Fibroblast of lung (primary cell): ENCODE results near the gene INPP5A. TPM values are rescaled to one million over a fixed set of nuclear protein-coding genes. Genes with fewer than 3 reads are reported as not detected.
A peak's percentile ranks its signal among the peaks of the same experiment; 100 is the strongest.

Source experiments
- DNase-seq, 2 donors: peaks; one replicate each; pipeline versions ENCODE4 v3.0.0 to v3.0.0-alpha.2; 2010; ENCODE audit warnings: low read depth in 2 of 2
- H2AFZ ChIP-seq: 2 replicates; pipeline ENCODE4 v1.5.1; 2012; ENCODE audit warnings: low read length, control low read depth, inconsistent platforms
- H3K27ac ChIP-seq: 2 replicates; pipeline ENCODE4 v1.5.1; 2011; ENCODE audit warnings: low read length, control low read depth; ENCODE audit not compliant: insufficient read depth
- H3K27me3 ChIP-seq: 2 replicates; pipeline ENCODE4 v1.5.1; 2011; ENCODE audit warnings: mild to moderate bottlenecking, low read length; ENCODE audit not compliant: control insufficient read depth, insufficient read depth
- H3K36me3 ChIP-seq: 2 replicates; pipeline ENCODE4 v1.5.1; 2011; ENCODE audit warnings: low read length; ENCODE audit not compliant: control insufficient read depth, insufficient read depth
- H3K4me1 ChIP-seq: 2 replicates; pipeline ENCODE4 v1.5.1; 2011; ENCODE audit warnings: low read length; ENCODE audit not compliant: control insufficient read depth, insufficient read depth; ENCODE audit errors: extremely low read depth
- H3K4me2 ChIP-seq: 2 replicates; pipeline ENCODE4 v1.5.1; 2011; ENCODE audit warnings: low read length, control low read depth; ENCODE audit not compliant: insufficient read depth; ENCODE audit errors: extremely low read depth
- H3K4me3 ChIP-seq, 4 experiments: fragments of 200-600 bp in 1 of 4; sonication (generic) in 1 of 4; replicated peaks in 1 of 4; 2 replicates each; pipeline ENCODE4 v1.5.1; 2011 to 2016; ENCODE audit warnings: low read length in 4 of 4, low read depth in 3 of 4, mild to moderate bottlenecking in 3 of 4, control low read depth in 2 of 4, inconsistent platforms in 1 of 4, mixed read lengths in 1 of 4; ENCODE audit not compliant: insufficient read depth in 1 of 4; ENCODE audit errors: control extremely low read depth in 1 of 4
- H3K79me2 ChIP-seq: 2 replicates; pipeline ENCODE4 v1.5.1; 2012; ENCODE audit warnings: mild to moderate bottlenecking, low read length, inconsistent platforms; ENCODE audit not compliant: control insufficient read depth, insufficient read depth
- H3K9ac ChIP-seq: 2 replicates; pipeline ENCODE4 v1.5.1; 2011; ENCODE audit warnings: mild to moderate bottlenecking, low read length, control low read depth; ENCODE audit not compliant: insufficient read depth
- H3K9me3 ChIP-seq: 2 replicates; pipeline ENCODE4 v1.5.1; 2012; ENCODE audit warnings: low read depth, low read length; ENCODE audit not compliant: control insufficient read depth, insufficient read depth
- H4K20me1 ChIP-seq: 2 replicates; pipeline ENCODE4 v1.5.1; 2011; ENCODE audit warnings: low read length; ENCODE audit not compliant: control insufficient read depth, insufficient read depth; ENCODE audit errors: extremely low read depth
- CTCF ChIP-seq, 2 donors: IDR thresholded peaks in 1 of 2; conservative IDR thresholded peaks in 1 of 2; 1 replicate in 1 of 2; 2 replicates in 1 of 2; pipeline ENCODE4 v1.5.1; 2011 to 2012; ENCODE audit warnings: low read length in 2 of 2, control low read depth in 1 of 2, inconsistent platforms in 1 of 2, low read depth in 1 of 2, mild to moderate bottlenecking in 1 of 2
- EZH2 ChIP-seq: IDR thresholded peaks from 2 replicates; pipeline ENCODE4 v1.5.1; 2012; ENCODE audit warnings: low read length, control low read depth, mild to moderate bottlenecking; ENCODE audit errors: missing control alignments
- polyA plus RNA-seq, 2 donors: library from polyadenylated mRNA; depleted of rRNA in 1 of 2; stranded (reverse) in 1 of 2; unstranded in 1 of 2; fragments of >200 nt; gene quantifications; 2 replicates each; pipeline ENCODE4 v1.2.1, GENCODE V29; 2011 to 2012; ENCODE audit warnings: missing spikeins in 1 of 2
- total RNA-seq: library from RNA; depleted of rRNA; stranded (reverse); fragments of >200 nt; gene quantifications from 2 replicates; pipeline ENCODE4 v1.2.1, GENCODE V29; 2014

Gene INPP5A
- total and polyA plus RNA-seq, 2 donors (not counting 1 experiment from before 2014, with no cell fraction given), result 24.6 to 39.9 TPM

GRCh38 chr10:132636358-132636757, 98.8 kb downstream of the INPP5A start:
- Histone ChIP-seq H3K36me3 (no peaks in the 10 kb centered on the region), H4K20me1 (no peaks in the 10 kb centered on the region)

GRCh38 chr10:132637477-132638129, 100.0 kb downstream of the INPP5A start:
- Histone ChIP-seq H3K36me3 (no peaks in the 10 kb centered on the region), H3K4me2 (peak overlapping the region; percentile 1), H3K9ac (no peak overlapping the region), H4K20me1 (no peaks in the 10 kb centered on the region), H3K4me3 (no peak overlapping the region), H3K4me1 (peaks cover 5% of the 10 kb centered on the region), H2AFZ (no peak overlapping the region), H3K9me3 (no peaks in the 10 kb centered on the region), H3K27me3 (no peaks in the 10 kb centered on the region), H3K27ac (no peak overlapping the region), H3K79me2 (peaks cover 2% of the 10 kb centered on the region)
- TF ChIP-seq EZH2, result no peak
- peak; percentile 76 to 85 for TF ChIP-seq CTCF (conservative IDR thresholded peaks at IDR 0.05 in 1 of 2, IDR thresholded peaks at IDR 0.05 in 1 of 2; ENCODE audit: low read depth in 1 of 2, low read length in 2 of 2)
- DNase-seq, result peak; percentile 56 to 78

More at GRCh38 chr10:132636358-132636757, 98.8 kb downstream of the INPP5A start:
- Histone ChIP-seq H3K9me3 (no peaks in the 10 kb centered on the region), H3K27ac (no peak overlapping the region), H2AFZ (no peak overlapping the region), H3K4me3 (no peak overlapping the region), H3K4me2 (no peak overlapping the region), H3K4me1 (peaks cover 15% of the 10 kb centered on the region), H3K79me2 (peaks cover 2% of the 10 kb centered on the region), H3K9ac (no peak overlapping the region), H3K27me3 (no peaks in the 10 kb centered on the region)
- TF ChIP-seq CTCF (conservative IDR thresholded peaks at IDR 0.05 in 1 of 2, IDR thresholded peaks at IDR 0.05 in 1 of 2; ENCODE audit: low read depth in 1 of 2, low read length in 2 of 2), result no peak
- TF ChIP-seq EZH2, result no peak
- no peak for DNase-seq

GRCh38 chr10:132638130-132638515, 100.5 kb downstream of the INPP5A start:
- Histone ChIP-seq H3K9ac (no peak overlapping the region), H3K4me3 (no peak overlapping the region), H2AFZ (no peak overlapping the region), H4K20me1 (no peaks in the 10 kb centered on the region), H3K27ac (no peak overlapping the region), H3K79me2 (peaks cover 2% of the 10 kb centered on the region), H3K27me3 (no peaks in the 10 kb centered on the region), H3K4me1 (no peaks in the 10 kb centered on the region), H3K36me3 (no peaks in the 10 kb centered on the region), H3K4me2 (no peak overlapping the region), H3K9me3 (no peaks in the 10 kb centered on the region)
- TF ChIP-seq EZH2 (no peak), CTCF (conservative IDR thresholded peaks at IDR 0.05 in 1 of 2, IDR thresholded peaks at IDR 0.05 in 1 of 2; ENCODE audit: low read depth in 1 of 2, low read length in 2 of 2) (no peak)
- no peak for DNase-seq
